ENCODE measurements around the gene TSC22D1. TPM values are rescaled to one million over a fixed set of nuclear protein-coding genes. Genes with fewer than 3 reads are reported as not detected.

Gene TSC22D1
- total RNA-seq, 1 experiment from 2014 or later = 37.2 TPM

- CTCF ChIA-PET = no interaction called here
- intact Hi-C loops (cut with micrococcal nuclease; ENCODE audit: unreplicated experiment) = no loop called here
These were observed 67.5 kb downstream of the TSC22D1 start for GRCh38 chr13:44508562-44509077.

GRCh38 chr13:44507639-44508038 is 68.5 kb downstream of the TSC22D1 start:
- no TSS peak for BruUV-seq (replicated peaks)
- intact Hi-C loops (cut with micrococcal nuclease; ENCODE audit: unreplicated experiment) = no loop called here
- no peaks in the 10 kb centered on the region for H3K27me3 Mint-ChIP-seq (ENCODE audit: unreplicated experiment)
- no peaks in the 10 kb centered on the region for H3K36me3 Mint-ChIP-seq (ENCODE audit: insufficient read depth, unreplicated experiment)
- H3K27ac Mint-ChIP-seq (ENCODE audit: unreplicated experiment) = no peak overlapping the region
- no peaks in the 10 kb centered on the region for H3K9me3 Mint-ChIP-seq (ENCODE audit: low read depth, unreplicated experiment)
- no peaks in the 10 kb centered on the region for H3K4me1 Mint-ChIP-seq (ENCODE audit: low read depth, unreplicated experiment)
- DNase-seq = no peak
- CTCF ChIA-PET = no interaction called here
- no peak for TF ChIP-seq CTCF (IDR thresholded peaks at IDR 0.05; ENCODE audit: unreplicated experiment)
- no peak overlapping the region for H3K4me3 Mint-ChIP-seq (ENCODE audit: low read depth, unreplicated experiment)

More at GRCh38 chr13:44508562-44509077, 67.5 kb downstream of the TSC22D1 start:
- H3K4me3 Mint-ChIP-seq (ENCODE audit: low read depth, unreplicated experiment) = no peak overlapping the region
- no peaks in the 10 kb centered on the region for H3K27me3 Mint-ChIP-seq (ENCODE audit: unreplicated experiment)
- BruUV-seq (replicated peaks) = no TSS peak
- no peak for TF ChIP-seq CTCF (IDR thresholded peaks at IDR 0.05; ENCODE audit: unreplicated experiment)
- DNase-seq = no peak
- H3K9me3 Mint-ChIP-seq (ENCODE audit: low read depth, unreplicated experiment) = no peaks in the 10 kb centered on the region
- H3K36me3 Mint-ChIP-seq (ENCODE audit: insufficient read depth, unreplicated experiment) = no peaks in the 10 kb centered on the region
- no peak overlapping the region for H3K27ac Mint-ChIP-seq (ENCODE audit: unreplicated experiment)
- H3K4me1 Mint-ChIP-seq (ENCODE audit: low read depth, unreplicated experiment) = no peaks in the 10 kb centered on the region

GRCh38 chr13:44506719-44507118 is 69.4 kb downstream of the TSC22D1 start:
- DNase-seq = no peak
- CTCF ChIA-PET = no interaction called here
- intact Hi-C loops (cut with micrococcal nuclease; ENCODE audit: unreplicated experiment) = no loop called here
- no peaks in the 10 kb centered on the region for H3K36me3 Mint-ChIP-seq (ENCODE audit: insufficient read depth, unreplicated experiment)
- H3K27ac Mint-ChIP-seq (ENCODE audit: unreplicated experiment) = no peak overlapping the region
- no peak overlapping the region for H3K4me3 Mint-ChIP-seq (ENCODE audit: low read depth, unreplicated experiment)
- no peaks in the 10 kb centered on the region for H3K4me1 Mint-ChIP-seq (ENCODE audit: low read depth, unreplicated experiment)
- no peak for TF ChIP-seq CTCF (IDR thresholded peaks at IDR 0.05; ENCODE audit: unreplicated experiment)
- no TSS peak for BruUV-seq (replicated peaks)
- H3K27me3 Mint-ChIP-seq (ENCODE audit: unreplicated experiment) = no peaks in the 10 kb centered on the region
- H3K9me3 Mint-ChIP-seq (ENCODE audit: low read depth, unreplicated experiment) = no peaks in the 10 kb centered on the region

GRCh38 chr13:44506251-44506650 is 69.9 kb downstream of the TSC22D1 start:
- no TSS peak for BruUV-seq (replicated peaks)
- DNase-seq = no peak
- no peak overlapping the region for H3K27ac Mint-ChIP-seq (ENCODE audit: unreplicated experiment)
- no peak for TF ChIP-seq CTCF (IDR thresholded peaks at IDR 0.05; ENCODE audit: unreplicated experiment)
- H3K4me1 Mint-ChIP-seq (ENCODE audit: low read depth, unreplicated experiment) = no peaks in the 10 kb centered on the region
- no peaks in the 10 kb centered on the region for H3K9me3 Mint-ChIP-seq (ENCODE audit: low read depth, unreplicated experiment)
- H3K36me3 Mint-ChIP-seq (ENCODE audit: insufficient read depth, unreplicated experiment) = no peaks in the 10 kb centered on the region
- H3K4me3 Mint-ChIP-seq (ENCODE audit: low read depth, unreplicated experiment) = no peak overlapping the region
- H3K27me3 Mint-ChIP-seq (ENCODE audit: unreplicated experiment) = no peaks in the 10 kb centered on the region
- intact Hi-C loops (cut with micrococcal nuclease; ENCODE audit: unreplicated experiment) = no loop called here
- CTCF ChIA-PET = no interaction called here
